ENCODE results near the gene GMDS.

DNA sequence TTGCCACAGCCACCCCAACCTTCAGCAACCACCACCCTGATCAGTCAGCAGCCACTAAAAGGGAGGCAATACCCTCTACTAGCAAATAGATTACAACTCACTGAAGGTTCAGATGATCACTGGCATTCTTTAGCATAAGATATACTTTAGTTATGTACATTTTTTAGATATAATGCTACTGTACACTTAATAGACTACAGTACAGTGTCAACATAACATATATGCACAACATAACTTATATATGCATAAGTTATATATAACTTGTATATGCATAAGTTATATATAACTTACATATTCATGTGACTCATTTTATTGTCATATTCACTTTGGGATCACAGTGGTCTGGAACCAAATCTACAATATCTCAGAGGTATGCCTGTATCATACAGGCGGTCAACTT is 61.7 kb downstream of the GMDS start:
- TF ChIP-seq, protein P1, sequence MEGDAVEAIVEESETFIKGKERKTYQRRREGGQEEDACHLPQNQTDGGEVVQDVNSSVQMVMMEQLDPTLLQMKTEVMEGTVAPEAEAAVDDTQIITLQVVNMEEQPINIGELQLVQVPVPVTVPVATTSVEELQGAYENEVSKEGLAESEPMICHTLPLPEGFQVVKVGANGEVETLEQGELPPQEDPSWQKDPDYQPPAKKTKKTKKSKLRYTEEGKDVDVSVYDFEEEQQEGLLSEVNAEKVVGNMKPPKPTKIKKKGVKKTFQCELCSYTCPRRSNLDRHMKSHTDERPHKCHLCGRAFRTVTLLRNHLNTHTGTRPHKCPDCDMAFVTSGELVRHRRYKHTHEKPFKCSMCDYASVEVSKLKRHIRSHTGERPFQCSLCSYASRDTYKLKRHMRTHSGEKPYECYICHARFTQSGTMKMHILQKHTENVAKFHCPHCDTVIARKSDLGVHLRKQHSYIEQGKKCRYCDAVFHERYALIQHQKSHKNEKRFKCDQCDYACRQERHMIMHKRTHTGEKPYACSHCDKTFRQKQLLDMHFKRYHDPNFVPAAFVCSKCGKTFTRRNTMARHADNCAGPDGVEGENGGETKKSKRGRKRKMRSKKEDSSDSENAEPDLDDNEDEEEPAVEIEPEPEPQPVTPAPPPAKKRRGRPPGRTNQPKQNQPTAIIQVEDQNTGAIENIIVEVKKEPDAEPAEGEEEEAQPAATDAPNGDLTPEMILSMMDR (conservative IDR thresholded peaks at IDR 0.05; ENCODE audit: low read length): no peak
- no peak for TF ChIP-seq EZH2phosphoT487 (IDR thresholded peaks at IDR 0.05; ENCODE audit: borderline replicate concordance)

Data from Loucy (cell line).